Measurements from ENCODE around the gene CNIH2.

CNIH2 gene

GRCh38 chr11:66329165-66329673 lies 51.2 kb downstream of the CNIH2 start:
- DNase-seq (ENCODE audit: low read depth in 2 of 3, low spot score in 2 of 3): no peak

GRCh38 chr11:66330931-66331330 lies 53.0 kb downstream of the CNIH2 start:
- no peak for DNase-seq (ENCODE audit: low read depth in 2 of 3, low spot score in 2 of 3)

- no peak for DNase-seq (ENCODE audit: low read depth in 2 of 3, low spot score in 2 of 3)
Measured at GRCh38 chr11:66331542-66332370, 53.8 kb downstream of the CNIH2 start.

- no peak for DNase-seq (ENCODE audit: low read depth in 2 of 3, low spot score in 2 of 3)
Measured at GRCh38 chr11:66332371-66333219, 54.6 kb downstream of the CNIH2 start.

- no peak for DNase-seq (ENCODE audit: low read depth in 2 of 3, low spot score in 2 of 3)
Measured at GRCh38 chr11:66333220-66333877, 55.4 kb downstream of the CNIH2 start.

All from activated CD8-positive, alpha-beta memory T cell treated with anti-CD3 and anti-CD28 coated beads for 48 hours (primary cell).